H1 (cell line): ENCODE measurements around the gene PPP4R3A. TPM values are rescaled to one million over a fixed set of nuclear protein-coding genes. Genes with fewer than 3 reads are reported as not detected.

Experiments
- CTCF ChIA-PET: fragments of 300-600 bp; sonication (Branson Sonifier 250); formaldehyde crosslinking; loops from one replicate; lab custom pipeline; 2021; ENCODE audit not compliant: partially characterized antibody; lab: Charles Lee
- POLR2A ChIA-PET: fragments of 300-600 bp; sonication (Branson Sonifier 250); formaldehyde crosslinking; loops from one replicate; lab custom pipeline; 2021; ENCODE audit warnings: inconsistent platforms; ENCODE audit not compliant: partially characterized antibody; lab: Charles Lee
- DNase-seq, 2 experiments: peaks; one replicate each; pipeline versions ENCODE4 v3.0.0 to v3.0.0-alpha.2; 2010 to 2022; ENCODE audit warnings: low spot score in 2 of 2, low read depth in 1 of 2, mixed read lengths in 1 of 2
- FAIRE-seq: peaks from 2 replicates; lab custom pipeline; 2011; peaks lifted over from hg19 to GRCh38; lab: Jason Lieb, UNC
- H2AFZ ChIP-seq: 2 replicates; pipeline ENCODE4 v1.8.1; 2012; ENCODE audit warnings: low read length, inconsistent platforms
- H2AK5ac ChIP-seq: 2 replicates; pipeline ENCODE4 v1.6.1; 2013; ENCODE audit warnings: low read depth, low read length
- H2BK120ac ChIP-seq: replicated peaks from 2 replicates; pipeline ENCODE3; 2013; ENCODE audit warnings: low read depth, low read length, inconsistent platforms
- H2BK12ac ChIP-seq: 2 replicates; pipeline ENCODE4 v1.6.1; 2013; ENCODE audit warnings: low read depth, low read length
- H2BK15ac ChIP-seq: 2 replicates; pipeline ENCODE4 v1.6.1; 2013; ENCODE audit warnings: low read length
- H2BK20ac ChIP-seq: 2 replicates; pipeline ENCODE4 v1.6.1; 2013; ENCODE audit warnings: low read length
- H2BK5ac ChIP-seq: 2 replicates; pipeline ENCODE4 v1.6.1; 2013; ENCODE audit warnings: low read depth, low read length
- H3K14ac ChIP-seq: 2 replicates; pipeline ENCODE4 v1.6.1; 2013; ENCODE audit warnings: inconsistent platforms; ENCODE audit not compliant: insufficient read length
- H3K18ac ChIP-seq: 2 replicates; pipeline ENCODE4 v1.6.1; 2013; ENCODE audit warnings: low read length; ENCODE audit errors: extremely low read depth
- H3K23ac ChIP-seq: 2 replicates; pipeline ENCODE4 v1.6.1; 2013; ENCODE audit warnings: inconsistent platforms; ENCODE audit not compliant: insufficient read length
- H3K23me2 ChIP-seq: 2 replicates; pipeline ENCODE4 v1.6.1; 2013; ENCODE audit warnings: low read depth, low read length
- H3K27ac ChIP-seq: 2 replicates; pipeline ENCODE4 v1.6.1; 2011; ENCODE audit warnings: low read depth, low read length, inconsistent platforms
- H3K27me3 ChIP-seq, 4 experiments: replicated peaks in 1 of 4; 1 replicate in 1 of 4; 2 replicates in 3 of 4; pipeline versions ENCODE4 v1.6.1 to v1.8.1; 2011 to 2013; ENCODE audit warnings: low read length in 3 of 4, mild to moderate bottlenecking in 3 of 4, inconsistent platforms in 2 of 4, mixed read lengths in 2 of 4, moderate library complexity in 1 of 4; ENCODE audit not compliant: control insufficient read depth in 3 of 4, insufficient read depth in 3 of 4; ENCODE audit errors: extremely low read depth in 1 of 4
- H3K36me3 ChIP-seq, 4 experiments: 2 replicates each; pipeline versions ENCODE4 v1.6.1 to v1.8.1; 2011 to 2013; ENCODE audit warnings: mild to moderate bottlenecking in 4 of 4, low read length in 3 of 4, moderate library complexity in 2 of 4, control low read depth in 1 of 4, inconsistent platforms in 1 of 4; ENCODE audit not compliant: insufficient read depth in 4 of 4, control insufficient read depth in 2 of 4
- H3K4ac ChIP-seq: replicated peaks from 2 replicates; pipeline ENCODE3; 2013; ENCODE audit warnings: low read length, low read depth, mixed read lengths, inconsistent platforms; ENCODE audit not compliant: insufficient read length
- H3K4me1 ChIP-seq, 4 experiments: replicated peaks in 1 of 4; 1 replicate in 1 of 4; 2 replicates in 3 of 4; pipeline versions ENCODE4 v1.6.1 to v1.8.1; 2011 to 2013; ENCODE audit warnings: low read length in 3 of 4, inconsistent platforms in 2 of 4, mixed read lengths in 1 of 4; ENCODE audit not compliant: insufficient read depth in 4 of 4, control insufficient read depth in 3 of 4
- H3K4me2 ChIP-seq, 2 experiments: 2 replicates each; pipeline versions ENCODE4 v1.6.1 to v1.8.1; 2011 to 2013; ENCODE audit warnings: low read depth in 2 of 2, low read length in 2 of 2, control low read depth in 1 of 2, inconsistent platforms in 1 of 2, mild to moderate bottlenecking in 1 of 2; ENCODE audit not compliant: insufficient read depth in 1 of 2
- H3K4me3 ChIP-seq, 4 experiments: fragments of 200-600, 300-600 bp in 1 of 4; sonication (generic), shearing (Covaris generic), sonication (Bioruptor Twin) in 1 of 4; 2 replicates each; pipeline versions ENCODE4 v1.5.1 to v1.8.1; 2011 to 2016; ENCODE audit warnings: low read length in 4 of 4, low read depth in 3 of 4, control low read depth in 2 of 4, inconsistent platforms in 2 of 4, mild to moderate bottlenecking in 2 of 4, mixed read lengths in 1 of 4, moderate library complexity in 1 of 4; ENCODE audit not compliant: insufficient read depth in 2 of 4; ENCODE audit errors: extremely low read depth in 1 of 4
- H3K56ac ChIP-seq: replicated peaks from 2 replicates; pipeline ENCODE3; 2013; ENCODE audit warnings: low read depth, mild to moderate bottlenecking, mixed read lengths, low read length, inconsistent platforms; ENCODE audit not compliant: insufficient read length
- H3K79me1 ChIP-seq: 2 replicates; pipeline ENCODE4 v1.6.1; 2013; ENCODE audit warnings: low read depth, low read length, control low read depth
- H3K79me2 ChIP-seq, 2 experiments: 2 replicates each; pipeline versions ENCODE4 v1.6.1 to v1.8.1; 2012 to 2013; ENCODE audit warnings: low read length in 2 of 2, mild to moderate bottlenecking in 2 of 2, inconsistent platforms in 1 of 2; ENCODE audit not compliant: insufficient read depth in 2 of 2, control insufficient read depth in 1 of 2
- H3K9ac ChIP-seq, 4 experiments: replicated peaks in 1 of 4; 1 replicate in 1 of 4; 2 replicates in 3 of 4; pipeline versions ENCODE4 v1.6.1 to v1.8.1; 2011 to 2013; ENCODE audit warnings: low read depth in 3 of 4, low read length in 3 of 4, control low read depth in 2 of 4, mild to moderate bottlenecking in 2 of 4, moderate library complexity in 2 of 4, inconsistent platforms in 1 of 4; ENCODE audit errors: extremely low read depth in 1 of 4
- H3K9me3 ChIP-seq, 2 experiments: 2 replicates each; pipeline versions ENCODE4 v1.6.1 to v1.8.1; 2012 to 2013; ENCODE audit warnings: mild to moderate bottlenecking in 2 of 2, moderate library complexity in 2 of 2, control low read depth in 1 of 2, inconsistent platforms in 1 of 2, low read depth in 1 of 2, low read length in 1 of 2, mixed read lengths in 1 of 2; ENCODE audit not compliant: insufficient read depth in 2 of 2
- H4K20me1 ChIP-seq, 2 experiments: replicated peaks in 1 of 2; 2 replicates each; pipeline versions ENCODE3 to v1.8.1; 2011 to 2013; ENCODE audit warnings: inconsistent platforms in 2 of 2, low read length in 2 of 2, mild to moderate bottlenecking in 1 of 2; ENCODE audit not compliant: insufficient read depth in 2 of 2, control insufficient read depth in 1 of 2
- H4K5ac ChIP-seq: 2 replicates; pipeline ENCODE4 v1.6.1; 2013; ENCODE audit warnings: low read length, low read depth, mixed read lengths, inconsistent platforms; ENCODE audit not compliant: insufficient read length
- H4K8ac ChIP-seq: 2 replicates; pipeline ENCODE4 v1.8.0; 2013; ENCODE audit warnings: mild to moderate bottlenecking, moderate library complexity, low read length, inconsistent platforms; ENCODE audit not compliant: insufficient read depth; ENCODE audit errors: extremely low read depth
- H4K91ac ChIP-seq: replicated peaks from 2 replicates; pipeline ENCODE3; 2013; ENCODE audit warnings: low read length, mixed read lengths, inconsistent platforms; ENCODE audit not compliant: insufficient read length
- CBX8 ChIP-seq: fragments of 300-800, 300-1000 bp; sonication (generic); IDR thresholded peaks from 2 replicates; pipeline ENCODE4 v1.7.1; 2016; ENCODE audit warnings: low read depth, low read length, borderline replicate concordance
- HDAC6 ChIP-seq: IDR thresholded peaks from one replicate; pipeline ENCODE4 v1.7.1; 2012; ENCODE audit warnings: low read depth, mild to moderate bottlenecking, inconsistent platforms, low read length, moderate library complexity
- JUN ChIP-seq: IDR thresholded peaks from 2 replicates; pipeline ENCODE4 v1.6.1; 2011; ENCODE audit warnings: low read depth, mild to moderate bottlenecking, improper control_type of control experiment, low read length
- JUND ChIP-seq: IDR thresholded peaks from 2 replicates; pipeline ENCODE4 v1.6.1; 2011; ENCODE audit warnings: mild to moderate bottlenecking, improper control_type of control experiment, low read length
- PHF8 ChIP-seq: fragments of 200-600 bp; sonication (generic); conservative IDR thresholded peaks from 2 replicates; pipeline ENCODE4 v1.7.1; 2012; ENCODE audit warnings: low read depth, mild to moderate bottlenecking, inconsistent platforms, low read length, moderate library complexity
- POU5F1 ChIP-seq: IDR thresholded peaks from 2 replicates; pipeline ENCODE4 v1.6.1; 2011; ENCODE audit warnings: low read depth, mild to moderate bottlenecking, low read length, moderate library complexity
- SP1 ChIP-seq: IDR thresholded peaks from 2 replicates; pipeline ENCODE4 v1.6.1; 2011; ENCODE audit warnings: low read depth, low read length
- TEAD4 ChIP-seq: IDR thresholded peaks from 2 replicates; pipeline ENCODE4 v1.6.1; 2012; ENCODE audit warnings: low read depth, low read length, inconsistent platforms, mixed read lengths
- ZNF274 ChIP-seq: IDR thresholded peaks from 2 replicates; pipeline ENCODE4 v1.7.0; 2012; ENCODE audit warnings: low read length, borderline replicate concordance; ENCODE audit errors: extremely low read depth
- polyA plus RNA-seq, 7 experiments: library from polyadenylated mRNA; depleted of rRNA in 3 of 7; stranded (reverse) in 5 of 7; unstranded in 2 of 7; fragments of >200 nt in 5 of 7; fragments of 200-250 nt in 2 of 7; gene quantifications; 1 replicate in 5 of 7; 2 replicates in 1 of 7; 4 replicates in 1 of 7; pipeline versions ENCODE4 v1.2.1 to v1.2.3, GENCODE V29; 2011 to 2013; ENCODE audit warnings: missing spikeins in 2 of 7, mixed read lengths in 2 of 7
- total RNA-seq: library from RNA; stranded (reverse); fragmentation: NEBNext Ultra II Directional; extraction: Animal tissue kit (Norgen Biotek cat#: 25700); gene quantifications from 2 replicates; pipeline ENCODE4 v1.2.1, GENCODE V29; 2021

PPP4R3A gene
- total and polyA plus RNA-seq, 2 of the 8 experiments (the other 6 are each of a cell fraction or from before 2014, with no cell fraction given), result 31.7 to 122 TPM

DNA sequence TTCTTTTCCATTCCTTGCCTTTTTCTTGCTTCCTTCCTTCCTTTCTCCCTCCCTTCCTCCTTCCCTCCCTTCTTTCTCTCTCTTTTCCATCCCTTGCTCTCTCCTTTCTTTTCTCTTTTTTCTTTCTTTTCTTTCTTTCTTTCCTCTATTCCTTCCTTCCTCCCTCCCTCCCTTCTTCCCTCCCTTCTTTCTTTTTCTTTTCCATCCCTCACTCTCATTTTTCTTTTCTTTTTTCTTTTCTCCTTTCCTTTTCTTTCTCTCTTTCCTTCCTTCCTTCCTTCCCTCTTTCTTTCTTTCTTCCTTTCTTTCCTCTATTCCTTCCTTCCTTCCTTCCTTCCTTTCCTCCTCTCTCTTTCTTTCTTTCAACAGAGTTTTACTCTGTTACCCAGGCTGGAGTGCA lies 35.1 kb upstream of the PPP4R3A start:
- Histone ChIP-seq H3K27me3 (no peaks in the 10 kb centered on the region), H3K4me2 (no peak overlapping the region), H3K9me3 (no peaks in the 10 kb centered on the region), H4K20me1 (no peaks in the 10 kb centered on the region), H3K4ac (no peak overlapping the region), H4K8ac (no peak overlapping the region), H3K36me3 (no peaks in the 10 kb centered on the region), H4K91ac (no peak overlapping the region), H3K18ac (no peak overlapping the region), H2AK5ac (no peak overlapping the region), H2BK20ac (no peak overlapping the region), H2BK15ac (no peak overlapping the region), H3K9ac (no peak overlapping the region), H3K79me1 (no peaks in the 10 kb centered on the region), H3K23ac (no peak overlapping the region), H3K4me1 (no peaks in the 10 kb centered on the region), H3K14ac (no peak overlapping the region), H3K4me3 (no peak overlapping the region), H3K23me2 (no peaks in the 10 kb centered on the region; the same call in 1 of the 2 replicates), H2BK5ac (no peak overlapping the region), H3K79me2 (no peaks in the 10 kb centered on the region), H2BK12ac (no peak overlapping the region), H3K56ac (no peak overlapping the region), H3K27ac (no peak overlapping the region), H2AFZ (no peak overlapping the region), H4K5ac (no peak overlapping the region), H2BK120ac (no peak overlapping the region)
- DNase-seq (no peak), FAIRE-seq (no peak)
- POLR2A ChIA-PET, result no interaction called here
- CTCF ChIA-PET, result interaction anchor here (1.2 kb wide), 1 partner anchor 23 kb away, joined by 3 read pairs; no protein-coding TSS in a partner anchor
- TF ChIP-seq HDAC6, result no peak
- no peak for TF ChIP-seq PHF8
- no peak for TF ChIP-seq ZNF274
- TF ChIP-seq SP1, result no peak
- no peak for TF ChIP-seq JUN
- no peak for TF ChIP-seq JUND
- TF ChIP-seq POU5F1, result no peak
- no peak for TF ChIP-seq TEAD4
- no peak for TF ChIP-seq CBX8
